Muscle of back (tissue), 11 donors: ENCODE results near the gene TTC36. TPM values are rescaled to one million over a fixed set of nuclear protein-coding genes. Genes with fewer than 3 reads are reported as not detected.
"Not testable (repeated sequence)": the region's sequence is repeated elsewhere in the genome, so short reads cannot be mapped to it uniquely, and the experiment has no call there.

ENCODE experiments used
- DNase-seq, 3 donors: peaks; one replicate each; pipeline versions ENCODE4 v3.0.0 to v3.0.0-alpha.2; 2013
- polyA plus RNA-seq, 10 donors: library from polyadenylated mRNA; unstranded; fragments of 120-200 nt; gene quantifications; one replicate each; pipeline ENCODE4 v1.2.1, GENCODE V29; 2013; ENCODE audit not compliant: insufficient read length in 10 of 10

TTC36 gene
- polyA plus RNA-seq, 10 donors: 0.64 to 2.3 (median 1.8) TPM

DNA sequence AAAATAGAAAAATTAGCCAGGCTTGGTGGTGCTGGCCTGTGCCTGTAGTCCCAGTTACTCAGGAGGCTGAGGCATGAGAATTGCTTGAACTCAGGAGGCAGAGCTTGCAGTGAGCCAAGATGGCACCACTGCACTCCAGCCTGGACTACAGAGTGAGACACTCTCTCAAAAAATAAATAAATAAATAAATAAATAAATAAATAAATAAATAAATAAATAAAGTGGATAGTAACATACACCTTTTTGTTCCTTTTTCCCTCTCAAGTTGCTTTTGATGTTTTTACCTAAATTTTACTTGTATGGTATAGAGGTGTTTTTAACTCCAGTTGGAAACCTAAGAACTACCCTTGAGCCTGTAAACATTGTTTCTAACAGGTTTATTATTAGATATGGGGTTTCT, 50.7 kb downstream of the TTC36 start:
- DNase-seq: not testable (repeated sequence)

Other genes starting within 250 kb of the TTC36 start
- 10 to 100 TPM in 1 of 10 donors, 1 to 10 TPM in 1, under 1 TPM in 8; 0.20 to 26.8 (median 0.59) TPM for gene CD3E, start 222.7 kb upstream of the TTC36 start, polyA plus RNA-seq
- gene CD3D, start 184.8 kb upstream of the TTC36 start, polyA plus RNA-seq: 10 to 100 TPM in 1 of 10 donors, 1 to 10 TPM in 1, under 1 TPM in 2, not detected in 6; 0.29 to 16.5 (median 1.5) TPM
- 1 to 10 TPM in 2 of 10 donors, under 1 TPM in 7, not detected in 1; 0.14 to 5.4 (median 0.31) TPM for gene CD3G, start 183.1 kb upstream of the TTC36 start, polyA plus RNA-seq
- gene UBE4A, start 167.9 kb upstream of the TTC36 start, polyA plus RNA-seq: 10 to 100 TPM; 16.4 to 28.0 (median 23.8) TPM
- gene ATP5MG, start 125.9 kb upstream of the TTC36 start, polyA plus RNA-seq: 100 to 1,000 TPM; 318 to 455 (median 363) TPM
- 10 to 100 TPM; 22.6 to 34.0 (median 28.4) TPM for gene KMT2A, start 91.0 kb upstream of the TTC36 start, polyA plus RNA-seq
- gene TMEM25, start 3.7 kb downstream of the TTC36 start, polyA plus RNA-seq: 10 to 100 TPM; 14.1 to 22.2 (median 16.3) TPM
- gene IFT46, start 38.5 kb downstream of the TTC36 start, polyA plus RNA-seq: 10 to 100 TPM; 17.3 to 25.7 (median 20.6) TPM
- gene ARCN1, start 44.9 kb downstream of the TTC36 start, polyA plus RNA-seq: 100 to 1,000 TPM; 128 to 165 (median 147) TPM
- gene PHLDB1, start 80.1 kb downstream of the TTC36 start, polyA plus RNA-seq: 100 to 1,000 TPM in 1 of 10 donors, 10 to 100 TPM in 9; 73.1 to 113 (median 83.4) TPM
- under 1 TPM in 9 of 10 donors, not detected in 1; 0.05 to 0.75 (median 0.27) TPM for gene TREH, start 152.2 kb downstream of the TTC36 start, polyA plus RNA-seq